Measurements from ENCODE around the gene ERLIN1.

GRCh38 chr10:100124097-100124496 lies 61.7 kb downstream of the ERLIN1 start:
- TF ChIP-seq CTCF (IDR thresholded peaks at IDR 0.05) (no peak), EZH2phosphoT487 (IDR thresholded peaks at IDR 0.05) (no peak), EZH2 (IDR thresholded peaks at IDR 0.05) (no peak)

Measured in neural progenitor cell (in vitro differentiated cells).